Activated CD8-positive, alpha-beta memory T cell treated with anti-CD3 and anti-CD28 coated beads, Interleukin-2, amount 10 ng/mL, durations not matched to agents 7 days and 5 days (primary cell): ENCODE measurements around the gene IGFBP1. TPM values are rescaled to one million over a fixed set of nuclear protein-coding genes. Genes with fewer than 3 reads are reported as not detected.

Experiments
- ATAC-seq: fragments of 150-1000 bp; cut with Tn5 transposase; one replicate; pipeline ENCODE4 v1.10.0; 2021; ENCODE audit warnings: moderate library complexity
- CTCF ChIA-PET: fragments of 350-600 bp; sonication (Branson Sonifier 250); formaldehyde crosslinking; loops from one replicate; lab custom pipeline; 2021; ENCODE audit warnings: antibody characterized with exemption; lab: Charles Lee
- DNase-seq: peaks from one replicate; pipeline ENCODE4 v3.0.0-alpha.2; 2020
- H3K27ac Mint-ChIP-seq: one replicate; pipeline ENCODE4 v1.8.0; 2021; ENCODE audit warnings: mild to moderate bottlenecking, mixed read lengths
- H3K27me3 Mint-ChIP-seq: one replicate; pipeline ENCODE4 v1.8.0; 2021; ENCODE audit warnings: mixed read lengths
- H3K36me3 Mint-ChIP-seq: one replicate; pipeline ENCODE4 v1.8.0; 2021; ENCODE audit warnings: mild to moderate bottlenecking, mixed read lengths
- H3K4me1 Mint-ChIP-seq: one replicate; pipeline ENCODE4 v1.8.0; 2021; ENCODE audit warnings: mixed read lengths
- H3K4me3 Mint-ChIP-seq: one replicate; pipeline ENCODE4 v1.8.0; 2021; ENCODE audit warnings: mild to moderate bottlenecking, moderate library complexity, mixed read lengths
- H3K9me3 Mint-ChIP-seq: one replicate; pipeline ENCODE4 v1.8.0; 2022; ENCODE audit warnings: low read depth, mixed read lengths
- total RNA-seq, 2 experiments: library from RNA; stranded (reverse); gene quantifications; one replicate each; pipeline ENCODE4 v1.2.3, GENCODE V29; 2021

The IGFBP1 gene
- total RNA-seq, 2 experiments from 2014 or later = not detected

DNA sequence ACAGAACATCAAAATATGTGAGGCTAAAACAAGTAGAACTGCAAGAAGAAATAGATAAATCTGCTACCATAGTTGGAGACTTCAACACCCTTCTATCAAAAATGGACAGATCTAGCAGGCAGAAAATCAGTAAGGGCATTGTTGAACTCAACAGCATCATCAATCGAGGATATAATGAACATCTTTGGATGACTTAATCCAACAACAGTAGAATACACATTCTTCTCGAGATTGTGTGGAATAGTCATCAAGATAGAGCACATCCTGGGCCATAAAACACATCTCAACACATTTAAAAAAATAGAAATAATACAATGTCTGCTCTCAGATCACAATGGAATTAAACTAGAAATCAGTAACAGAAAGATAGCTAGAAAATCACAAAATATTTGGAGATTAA is 9.9 kb downstream of the IGFBP1 start:
- DNase-seq (no peak), ATAC-seq (no peak)
- no peak overlapping the region for H3K27ac Mint-ChIP-seq
- H3K27me3 Mint-ChIP-seq = peaks cover 23% of the 10 kb centered on the region
- no peak overlapping the region for H3K4me3 Mint-ChIP-seq
- H3K9me3 Mint-ChIP-seq = no peaks in the 10 kb centered on the region
- CTCF ChIA-PET = no interaction called here
- H3K36me3 Mint-ChIP-seq = no peaks in the 10 kb centered on the region
- no peaks in the 10 kb centered on the region for H3K4me1 Mint-ChIP-seq

DNA sequence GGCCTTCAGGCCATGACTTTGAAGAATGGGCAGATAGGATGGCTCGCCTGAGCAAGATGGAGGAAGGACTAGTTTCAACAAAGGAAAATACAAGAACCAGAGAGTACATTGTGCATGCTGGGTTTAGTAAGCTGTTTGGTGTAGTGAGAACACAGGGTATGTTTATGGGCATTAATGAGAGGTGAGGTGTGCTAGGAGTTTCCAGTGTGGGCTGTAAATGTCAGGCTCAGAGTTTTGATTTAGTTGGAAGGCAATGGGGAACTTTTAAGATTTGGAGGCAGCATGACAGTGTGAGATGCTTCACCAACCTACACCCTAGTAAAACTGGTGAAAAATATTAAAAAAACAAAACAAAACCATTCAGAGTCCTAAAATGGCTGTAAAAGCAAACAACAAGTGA is 13.3 kb downstream of the IGFBP1 start:
- no peaks in the 10 kb centered on the region for H3K4me1 Mint-ChIP-seq
- no peak overlapping the region for H3K4me3 Mint-ChIP-seq
- H3K27ac Mint-ChIP-seq = no peak overlapping the region
- H3K36me3 Mint-ChIP-seq = no peaks in the 10 kb centered on the region
- ATAC-seq (no peak), DNase-seq (no peak)
- CTCF ChIA-PET = no interaction called here
- peaks cover 9% of the 10 kb centered on the region for H3K27me3 Mint-ChIP-seq
- no peaks in the 10 kb centered on the region for H3K9me3 Mint-ChIP-seq

DNA sequence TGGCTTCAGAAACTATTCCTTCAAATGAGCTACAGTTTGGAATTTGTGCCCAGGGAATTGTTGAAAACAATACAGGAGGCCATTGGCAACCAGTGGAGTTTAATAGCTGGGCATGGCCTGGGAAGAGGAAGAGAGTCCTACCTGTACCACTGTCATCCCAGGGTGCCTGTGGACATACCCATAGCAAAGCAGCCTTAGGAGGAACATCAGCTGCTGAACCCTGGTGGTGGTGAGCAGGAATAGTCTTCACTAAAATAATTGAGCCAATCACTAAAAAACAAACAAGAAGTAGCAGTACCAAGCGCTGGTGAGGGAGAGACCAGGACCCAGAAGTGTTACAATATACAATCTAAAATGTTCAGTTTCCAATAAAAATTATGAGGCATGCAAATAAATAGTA is 14.5 kb downstream of the IGFBP1 start:
- H3K27me3 Mint-ChIP-seq = peaks cover 6% of the 10 kb centered on the region
- ATAC-seq (no peak), DNase-seq (no peak)
- CTCF ChIA-PET = no interaction called here
- H3K27ac Mint-ChIP-seq = no peak overlapping the region
- H3K36me3 Mint-ChIP-seq = no peaks in the 10 kb centered on the region
- H3K4me1 Mint-ChIP-seq = no peaks in the 10 kb centered on the region
- no peaks in the 10 kb centered on the region for H3K9me3 Mint-ChIP-seq
- H3K4me3 Mint-ChIP-seq = no peak overlapping the region

DNA sequence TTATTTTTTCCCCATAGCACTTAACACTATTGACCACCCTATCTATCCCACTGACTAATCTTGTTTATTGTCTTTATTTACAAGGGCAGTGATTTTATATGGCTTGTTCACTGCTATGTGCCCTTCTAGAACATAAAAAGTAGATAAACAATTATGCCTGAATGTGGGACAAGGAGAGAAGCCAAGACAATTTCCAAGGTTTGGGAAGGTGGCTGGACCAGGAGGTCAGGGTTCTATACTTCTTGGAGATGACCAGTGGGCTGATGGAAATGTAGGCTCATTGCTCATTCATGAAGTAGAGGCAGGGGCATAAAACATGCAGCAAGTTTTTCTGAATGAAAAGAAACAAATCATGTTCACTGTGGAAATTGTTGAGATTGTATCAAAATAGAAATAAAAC is 21.3 kb downstream of the IGFBP1 start:
- CTCF ChIA-PET = no interaction called here
- no peaks in the 10 kb centered on the region for H3K9me3 Mint-ChIP-seq
- no peaks in the 10 kb centered on the region for H3K4me1 Mint-ChIP-seq
- no peak overlapping the region for H3K4me3 Mint-ChIP-seq
- ATAC-seq (no peak), DNase-seq (no peak)
- no peaks in the 10 kb centered on the region for H3K36me3 Mint-ChIP-seq
- no peak overlapping the region for H3K27ac Mint-ChIP-seq
- H3K27me3 Mint-ChIP-seq = no peaks in the 10 kb centered on the region

DNA sequence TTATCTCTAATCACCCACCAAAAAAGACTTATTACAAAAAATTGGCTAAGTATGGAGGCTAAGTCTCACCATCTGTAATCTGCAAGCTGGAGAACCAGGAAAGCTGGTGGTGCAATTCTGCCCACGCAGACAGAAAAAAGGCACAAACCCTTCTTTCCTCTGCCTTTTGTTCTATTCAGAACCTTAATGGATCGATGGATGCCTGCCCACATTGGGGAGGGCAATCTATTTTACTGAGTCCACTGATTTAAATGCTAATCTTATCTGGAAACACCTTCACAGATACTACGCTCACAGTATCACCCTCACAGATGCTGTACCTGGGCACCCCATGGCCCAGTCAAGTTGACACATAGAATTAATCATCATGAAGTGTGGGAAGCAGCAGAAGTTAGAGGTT is 22.6 kb downstream of the IGFBP1 start:
- CTCF ChIA-PET = no interaction called here
- H3K4me1 Mint-ChIP-seq = peaks cover 4% of the 10 kb centered on the region
- no peaks in the 10 kb centered on the region for H3K27me3 Mint-ChIP-seq
- no peak for ATAC-seq
- H3K27ac Mint-ChIP-seq = no peak overlapping the region
- no peaks in the 10 kb centered on the region for H3K36me3 Mint-ChIP-seq
- DNase-seq = no peak
- H3K9me3 Mint-ChIP-seq = no peaks in the 10 kb centered on the region
- H3K4me3 Mint-ChIP-seq = no peak overlapping the region

DNA sequence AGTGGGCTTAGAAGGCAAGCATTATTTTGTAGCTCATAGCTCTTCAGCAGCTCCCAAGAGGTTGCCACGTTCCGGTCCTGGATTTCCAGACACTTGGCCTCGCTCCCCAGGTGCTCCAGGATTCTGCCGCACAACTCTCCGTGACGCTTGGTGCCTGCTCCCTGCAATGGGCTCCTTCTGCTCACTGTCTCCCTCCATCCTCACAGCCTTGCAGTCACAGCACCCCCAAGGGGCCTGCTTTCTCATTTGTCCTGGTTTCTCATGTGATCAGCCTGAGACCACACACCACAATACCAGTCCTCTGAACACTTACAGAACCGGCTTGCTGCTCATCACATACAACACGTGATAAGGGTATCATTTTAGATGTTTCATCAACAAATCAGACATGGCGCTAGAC is 23.0 kb downstream of the IGFBP1 start:
- H3K4me3 Mint-ChIP-seq = no peak overlapping the region
- CTCF ChIA-PET = no interaction called here
- H3K4me1 Mint-ChIP-seq = peaks cover 9% of the 10 kb centered on the region
- no peak for DNase-seq
- peaks cover 3% of the 10 kb centered on the region for H3K36me3 Mint-ChIP-seq
- no peak overlapping the region for H3K27ac Mint-ChIP-seq
- no peak for ATAC-seq
- H3K27me3 Mint-ChIP-seq = no peaks in the 10 kb centered on the region
- H3K9me3 Mint-ChIP-seq = no peaks in the 10 kb centered on the region

DNA sequence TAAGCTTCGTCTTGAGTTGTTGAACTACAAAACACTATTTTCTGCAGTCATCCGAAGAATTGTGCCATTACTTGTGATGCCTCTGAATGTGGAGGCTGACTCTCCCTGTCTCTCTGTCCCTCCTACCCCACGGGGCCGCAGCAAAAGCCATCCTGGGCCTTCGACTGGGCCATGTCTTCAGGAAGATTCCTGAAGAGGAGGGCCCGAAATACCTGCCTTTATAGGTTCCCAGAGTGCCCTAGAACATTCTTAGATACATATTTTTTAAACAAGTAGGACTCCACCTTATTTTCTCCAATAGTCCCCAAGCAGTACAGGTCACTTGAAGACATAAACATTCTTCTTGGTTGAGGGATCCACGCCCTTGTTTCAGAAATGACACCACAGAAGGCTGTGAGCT is 24.7 kb downstream of the IGFBP1 start:
- Mint-ChIP-seq H3K27me3 (peaks cover 5% of the 10 kb centered on the region), H3K27ac (no peak overlapping the region), H3K4me1 (peaks cover 16% of the 10 kb centered on the region), H3K36me3 (peaks cover 3% of the 10 kb centered on the region), H3K4me3 (no peak overlapping the region), H3K9me3 (no peaks in the 10 kb centered on the region)
- DNase-seq = no peak
- no peak for ATAC-seq
- CTCF ChIA-PET = interaction anchor here (1.1 to 1.5 kb wide), 2 partner anchors 10 to 30 kb away, joined by 3 to 5 read pairs; no protein-coding TSS in a partner anchor

DNA sequence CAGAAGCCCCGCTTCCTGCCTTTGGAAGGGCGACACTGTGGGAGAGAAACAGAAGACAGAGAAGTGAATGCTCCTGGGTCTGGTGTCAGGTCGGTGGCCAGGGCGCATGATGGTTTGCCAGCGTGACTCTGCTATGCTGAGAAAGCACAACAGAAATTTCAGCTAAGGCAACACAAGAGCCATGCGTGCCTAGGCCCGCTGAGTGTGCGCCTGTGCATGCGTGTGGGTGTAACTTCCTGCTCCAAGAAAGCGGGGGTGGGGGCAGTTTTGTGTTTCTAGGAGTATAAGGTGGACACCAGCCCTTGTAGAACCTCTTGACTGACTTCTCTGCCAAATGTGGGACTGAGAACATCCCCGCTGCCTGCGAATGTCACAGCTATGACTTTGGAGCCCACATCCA is 26.6 kb downstream of the IGFBP1 start:
- peaks cover 3% of the 10 kb centered on the region for H3K36me3 Mint-ChIP-seq
- H3K9me3 Mint-ChIP-seq = no peaks in the 10 kb centered on the region
- no peak overlapping the region for H3K4me3 Mint-ChIP-seq
- no peak overlapping the region for H3K27ac Mint-ChIP-seq
- ATAC-seq (no peak), DNase-seq (no peak)
- H3K27me3 Mint-ChIP-seq = peaks cover 22% of the 10 kb centered on the region
- H3K4me1 Mint-ChIP-seq = peaks cover 24% of the 10 kb centered on the region
- CTCF ChIA-PET = no interaction called here

DNA sequence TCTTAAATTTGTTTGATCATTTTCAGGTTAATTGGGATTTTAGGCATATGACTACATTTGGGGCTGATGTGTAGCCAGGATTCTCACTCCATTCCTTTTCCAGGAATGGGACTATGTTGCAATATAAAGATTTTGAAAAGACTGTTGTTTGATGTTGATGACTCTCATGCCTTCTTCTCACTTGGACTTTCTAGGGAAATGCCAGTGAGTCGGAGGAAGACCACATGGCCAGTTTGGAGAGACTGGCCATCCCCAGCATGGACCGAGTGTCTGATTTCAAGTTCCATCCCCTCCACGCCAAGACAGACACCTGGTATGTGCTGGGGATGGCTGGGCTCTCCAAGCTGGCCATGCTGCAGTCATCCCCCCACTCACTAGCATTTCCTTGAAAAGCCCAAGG is 27.3 kb downstream of the IGFBP1 start:
- Mint-ChIP-seq H3K36me3 (peaks cover 3% of the 10 kb centered on the region), H3K9me3 (no peaks in the 10 kb centered on the region), H3K4me3 (no peak overlapping the region), H3K4me1 (peaks cover 27% of the 10 kb centered on the region), H3K27ac (no peak overlapping the region), H3K27me3 (peaks cover 28% of the 10 kb centered on the region)
- CTCF ChIA-PET = no interaction called here
- ATAC-seq = no peak
- DNase-seq = no peak

DNA sequence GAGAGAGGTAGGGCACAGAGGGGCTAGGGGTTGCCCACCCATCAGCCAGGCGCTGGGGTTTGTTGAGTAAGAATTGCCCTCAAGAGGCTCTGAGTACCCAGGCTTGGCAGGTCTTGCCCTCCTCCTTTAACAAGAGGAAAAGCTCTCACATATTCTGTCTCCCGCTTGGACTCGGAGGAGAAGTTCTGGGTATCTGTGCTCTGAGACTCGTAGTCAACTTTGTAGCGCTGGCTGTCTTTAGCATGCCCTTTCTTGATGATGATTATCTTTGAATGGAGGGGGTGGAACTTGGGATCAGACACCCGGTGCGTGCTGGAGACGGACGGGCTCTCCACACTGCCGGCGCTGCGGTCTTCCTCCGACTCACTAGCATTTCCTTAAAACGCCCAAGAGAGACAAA is 28.8 kb downstream of the IGFBP1 start:
- DNase-seq (no peak), ATAC-seq (no peak)
- H3K4me1 Mint-ChIP-seq = peaks cover 34% of the 10 kb centered on the region
- CTCF ChIA-PET = interaction anchor here (0.6 to 3.9 kb wide), 8 partner anchors 11 to 1172 kb away, joined by 3 to 19 read pairs (median 3); no protein-coding TSS in a partner anchor
- no peak overlapping the region for H3K27ac Mint-ChIP-seq
- H3K9me3 Mint-ChIP-seq = no peaks in the 10 kb centered on the region
- peaks cover 3% of the 10 kb centered on the region for H3K36me3 Mint-ChIP-seq
- H3K27me3 Mint-ChIP-seq = peaks cover 36% of the 10 kb centered on the region
- no peak overlapping the region for H3K4me3 Mint-ChIP-seq

DNA sequence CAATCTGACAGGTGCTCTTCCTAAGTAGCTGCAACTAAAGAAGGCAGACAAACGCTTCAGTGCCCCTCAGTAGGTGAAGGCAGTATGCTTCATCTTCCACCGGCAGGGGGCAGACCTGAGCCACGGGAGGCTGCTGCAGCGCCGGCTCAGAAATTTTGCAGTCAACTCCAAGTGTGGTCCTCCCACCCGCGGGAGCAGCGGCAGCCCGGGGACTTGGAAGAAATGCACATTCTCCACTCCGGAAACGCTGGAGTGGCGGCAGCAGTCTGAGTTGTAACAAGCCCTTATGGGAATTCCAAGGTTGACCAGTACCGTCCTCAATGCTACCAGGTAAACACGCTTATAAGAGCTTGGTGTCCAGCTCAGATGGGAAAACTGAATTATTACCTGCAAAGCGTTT is 29.4 kb downstream of the IGFBP1 start:
- Mint-ChIP-seq H3K4me3 (peak overlapping the region; percentile 36), H3K27me3 (peaks cover 42% of the 10 kb centered on the region), H3K36me3 (peaks cover 3% of the 10 kb centered on the region), H3K27ac (no peak overlapping the region), H3K4me1 (peaks cover 40% of the 10 kb centered on the region), H3K9me3 (no peaks in the 10 kb centered on the region)
- CTCF ChIA-PET = interaction anchor here (0.6 to 3.9 kb wide), 12 partner anchors 9 to 1171 kb away, joined by 3 to 19 read pairs (median 3); no protein-coding TSS in a partner anchor
- ATAC-seq = peak; percentile 32
- peak; percentile 83 for DNase-seq

DNA sequence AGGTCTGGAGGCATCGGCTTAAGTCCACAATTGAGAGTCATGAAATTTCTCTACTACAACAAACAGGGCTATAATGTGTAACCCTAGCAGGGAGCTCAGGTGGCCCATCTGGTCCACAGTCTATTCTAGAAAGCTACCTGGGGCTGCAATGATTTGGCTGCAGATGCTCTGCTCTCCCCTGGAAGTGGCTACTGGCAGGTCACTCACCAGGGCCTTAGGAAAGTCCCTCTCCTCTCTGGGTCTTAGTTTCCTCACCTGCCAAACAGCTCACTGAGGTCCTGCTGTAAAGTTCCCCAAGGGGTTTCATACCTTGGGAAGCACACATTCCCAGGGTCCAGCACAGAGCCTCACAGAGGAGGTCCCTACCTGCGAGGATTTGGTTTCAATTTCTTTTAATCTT is 30.3 kb downstream of the IGFBP1 start:
- Mint-ChIP-seq H3K27me3 (peaks cover 50% of the 10 kb centered on the region), H3K4me1 (peaks cover 47% of the 10 kb centered on the region), H3K9me3 (no peaks in the 10 kb centered on the region), H3K27ac (peak overlapping the region; percentile 69), H3K36me3 (peaks cover 3% of the 10 kb centered on the region), H3K4me3 (peak overlapping the region; percentile 55)
- CTCF ChIA-PET = interaction anchor here (1.0 to 3.9 kb wide), 5 partner anchors 9 to 1170 kb away, joined by 3 to 19 read pairs (median 5); no protein-coding TSS in a partner anchor
- ATAC-seq (no peak), DNase-seq (no peak)

DNA sequence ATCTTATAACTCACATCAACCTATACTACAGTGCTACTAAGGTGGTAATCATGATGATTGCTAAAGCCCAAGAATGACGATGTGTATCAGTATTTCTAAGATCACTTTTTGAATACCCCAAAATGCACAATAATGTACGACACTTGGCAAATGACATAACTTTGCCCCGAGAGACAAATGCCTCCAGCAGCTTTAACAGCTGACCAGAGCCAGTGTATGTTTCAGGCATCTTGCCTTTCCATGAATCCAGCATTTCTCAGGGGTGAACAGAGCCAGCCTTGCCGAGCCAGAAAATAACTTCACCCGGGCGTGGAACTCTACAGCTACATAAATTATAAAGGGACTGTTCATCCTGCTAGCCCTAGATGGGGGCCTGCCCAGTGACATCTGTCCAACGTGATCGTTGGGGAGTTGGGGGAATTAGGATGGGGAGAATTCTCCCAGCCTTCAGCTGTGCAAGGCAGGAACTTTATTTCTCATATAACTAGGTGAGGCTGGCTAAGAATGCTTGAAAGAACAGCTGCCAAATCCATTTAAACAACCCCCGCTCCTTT is 31.0 kb downstream of the IGFBP1 start:
- DNase-seq (no peak), ATAC-seq (no peak)
- Mint-ChIP-seq H3K27ac (no peak overlapping the region), H3K4me1 (peaks cover 47% of the 10 kb centered on the region), H3K4me3 (peak overlapping the region; percentile 72), H3K9me3 (no peaks in the 10 kb centered on the region), H3K27me3 (peaks cover 57% of the 10 kb centered on the region), H3K36me3 (peaks cover 3% of the 10 kb centered on the region)
- CTCF ChIA-PET = interaction anchor here (3.1 to 3.9 kb wide), 2 partner anchors 29 to 1169 kb away, joined by 8 to 19 read pairs; no protein-coding TSS in a partner anchor

DNA sequence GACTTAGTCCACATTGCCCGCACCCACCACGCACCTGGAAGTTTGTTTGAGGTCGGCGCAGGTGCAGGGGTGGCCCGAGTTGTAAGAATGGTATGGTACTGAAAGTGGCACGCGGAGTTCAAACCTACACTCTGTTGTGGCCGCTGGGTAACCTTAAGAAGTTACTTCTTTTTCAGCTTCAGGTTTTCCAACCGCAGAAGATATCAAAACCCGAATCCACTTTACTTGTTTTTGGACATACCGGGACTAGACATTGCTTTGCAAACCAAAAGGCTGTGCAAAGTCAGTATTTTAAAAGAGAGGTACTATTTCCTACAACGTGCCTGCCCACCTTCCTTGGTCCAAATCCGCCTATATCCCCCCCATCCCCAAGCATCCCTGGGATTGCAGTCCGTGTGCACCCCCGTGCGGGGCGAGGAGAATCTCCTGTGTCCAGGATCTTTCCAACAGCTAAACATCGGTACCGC is 31.7 kb downstream of the IGFBP1 start:
- Mint-ChIP-seq H3K4me3 (peak overlapping the region; percentile 72), H3K9me3 (no peaks in the 10 kb centered on the region), H3K27ac (peak overlapping the region; percentile 57), H3K27me3 (peaks cover 62% of the 10 kb centered on the region), H3K36me3 (peaks cover 3% of the 10 kb centered on the region), H3K4me1 (peaks cover 47% of the 10 kb centered on the region)
- CTCF ChIA-PET = interaction anchor here (1.0 kb wide), 1 partner anchor 20 kb away, joined by 3 read pairs; no protein-coding TSS in a partner anchor
- ATAC-seq (no peak), DNase-seq (no peak)
